Adipocyte (in vitro differentiated cells): ENCODE measurements around the gene PRDM16.
A peak's percentile ranks its signal among the peaks of the same experiment; 100 is the strongest.

Experiments
- DNase-seq: peaks from one replicate; pipeline ENCODE4 v3.0.0-alpha.2; 2015; ENCODE audit warnings: low read depth
- H3K27me3 ChIP-seq: replicated peaks from 2 replicates; pipeline ENCODE4 v1.7.0; 2013; ENCODE audit warnings: mild to moderate bottlenecking, low read length, moderate library complexity; ENCODE audit not compliant: control insufficient read depth, insufficient read depth
- H3K36me3 ChIP-seq: 2 replicates; pipeline ENCODE4 v1.7.0; 2013; ENCODE audit warnings: low read length, mild to moderate bottlenecking, moderate library complexity; ENCODE audit not compliant: control insufficient read depth, insufficient read depth, severe bottlenecking
- H3K4me1 ChIP-seq: 2 replicates; pipeline ENCODE4 v1.7.0; 2013; ENCODE audit warnings: mild to moderate bottlenecking, low read length, moderate library complexity; ENCODE audit not compliant: control insufficient read depth, insufficient read depth
- H3K4me3 ChIP-seq: 2 replicates; pipeline ENCODE4 v1.7.0; 2013; ENCODE audit warnings: mild to moderate bottlenecking, low read length, moderate library complexity
- H3K9ac ChIP-seq: 2 replicates; pipeline ENCODE4 v1.7.0; 2013; ENCODE audit warnings: mild to moderate bottlenecking, low read length, moderate library complexity
- H3K9me3 ChIP-seq: 2 replicates; pipeline ENCODE4 v1.7.0; 2013; ENCODE audit warnings: mild to moderate bottlenecking, low read length, moderate library complexity; ENCODE audit not compliant: control insufficient read depth

Gene PRDM16

DNA sequence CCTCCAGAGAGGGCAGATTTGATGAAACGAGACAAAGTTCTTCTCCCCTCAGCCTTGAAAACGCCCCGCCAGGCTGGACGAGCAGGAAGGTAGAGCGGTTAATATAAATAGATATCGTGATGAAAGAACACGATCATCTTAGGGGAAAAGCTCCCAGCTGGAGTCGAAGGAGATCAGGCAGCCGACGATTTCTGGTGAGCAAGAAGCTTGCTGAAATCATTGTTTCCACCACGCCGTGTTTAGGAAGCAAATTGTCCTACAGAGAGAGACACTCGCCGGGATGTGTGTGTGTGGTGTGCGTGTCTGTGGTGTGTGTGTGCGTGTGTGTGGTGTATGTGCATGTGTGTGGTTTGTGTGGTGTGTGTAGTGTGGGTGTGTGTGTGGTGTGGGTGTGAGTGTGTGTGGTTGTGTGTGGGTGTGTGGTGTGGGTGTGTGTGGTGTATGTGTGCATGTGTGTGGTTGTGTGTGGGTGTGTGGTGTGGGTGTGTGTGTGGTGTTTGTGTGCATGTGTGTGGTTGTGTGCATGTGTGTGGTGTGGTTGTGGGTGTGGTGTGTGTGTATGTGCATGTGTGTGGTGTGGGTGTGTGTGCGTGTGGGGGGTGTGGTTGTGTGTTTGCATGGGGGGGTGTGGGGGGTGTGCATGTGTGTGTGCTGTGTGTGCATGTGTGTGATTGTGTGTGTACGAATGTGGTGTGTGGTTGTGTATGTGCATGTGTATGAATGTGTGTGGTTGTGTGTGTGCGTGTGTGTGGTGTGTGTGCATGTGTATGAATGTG lies 340.6 kb downstream of the PRDM16 start:
- H3K27me3 ChIP-seq = peaks cover 3% of the 10 kb centered on the region
- H3K9ac ChIP-seq = peak overlapping the region; percentile 37
- H3K4me3 ChIP-seq = no peak overlapping the region
- H3K9me3 ChIP-seq = no peaks in the 10 kb centered on the region
- H3K4me1 ChIP-seq = peaks cover 4% of the 10 kb centered on the region
- no peak for DNase-seq
- no peaks in the 10 kb centered on the region for H3K36me3 ChIP-seq

DNA sequence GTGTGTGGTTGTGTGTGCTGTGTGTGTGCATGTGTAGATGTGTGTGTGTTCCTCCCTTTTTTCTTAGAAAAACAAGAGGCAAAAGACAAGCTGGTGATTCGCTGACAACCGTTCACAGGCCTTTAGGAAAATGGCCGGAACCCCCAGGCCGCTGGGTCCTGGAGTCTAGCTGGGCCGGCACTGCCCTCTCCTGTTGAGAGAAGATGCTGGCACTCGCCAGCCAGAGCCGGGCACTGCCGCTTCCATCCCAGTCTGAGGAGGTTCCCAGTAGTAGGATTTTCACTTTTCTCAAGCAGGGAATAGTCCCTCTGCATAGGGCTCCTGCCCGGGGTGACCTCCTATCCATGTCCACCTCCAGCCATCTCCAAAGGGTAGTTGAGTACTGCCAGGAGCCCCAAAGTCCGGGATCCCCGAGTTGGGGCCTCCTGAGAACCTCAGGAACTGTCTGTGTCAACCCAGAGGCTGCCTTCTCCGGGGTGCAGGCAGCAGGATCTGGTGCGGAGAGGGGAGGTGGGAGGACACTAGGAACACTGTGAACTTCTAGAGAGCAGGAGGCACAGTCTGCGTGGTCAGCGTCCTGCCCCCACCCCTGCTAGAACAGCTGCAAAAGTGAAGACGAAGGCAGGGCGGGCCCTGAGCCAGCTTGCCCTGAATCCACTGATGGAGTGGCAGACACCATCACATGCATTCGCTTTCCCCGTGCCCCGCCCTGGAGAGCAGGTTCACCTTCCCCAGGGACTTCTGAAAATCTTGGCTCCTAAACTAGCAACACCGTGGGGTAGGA lies 341.3 kb downstream of the PRDM16 start:
- Histone ChIP-seq H3K36me3 (no peaks in the 10 kb centered on the region), H3K27me3 (peaks cover 3% of the 10 kb centered on the region), H3K4me1 (peaks cover 4% of the 10 kb centered on the region), H3K4me3 (no peak overlapping the region), H3K9ac (peak overlapping the region; percentile 37), H3K9me3 (no peaks in the 10 kb centered on the region)
- peak; percentile 84 for DNase-seq

DNA sequence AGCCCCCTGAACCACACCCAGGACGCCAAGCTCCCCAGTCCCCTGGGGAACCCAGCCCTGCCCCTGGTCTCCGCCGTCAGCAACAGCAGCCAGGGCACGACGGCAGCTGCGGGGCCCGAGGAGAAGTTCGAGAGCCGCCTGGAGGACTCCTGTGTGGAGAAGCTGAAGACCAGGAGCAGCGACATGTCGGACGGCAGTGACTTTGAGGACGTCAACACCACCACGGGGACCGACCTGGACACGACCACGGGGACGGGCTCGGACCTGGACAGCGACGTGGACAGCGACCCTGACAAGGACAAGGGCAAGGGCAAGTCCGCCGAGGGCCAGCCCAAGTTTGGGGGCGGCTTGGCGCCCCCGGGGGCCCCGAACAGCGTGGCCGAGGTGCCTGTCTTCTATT lies 342.8 kb downstream of the PRDM16 start:
- Histone ChIP-seq H3K36me3 (no peaks in the 10 kb centered on the region), H3K27me3 (peaks cover 3% of the 10 kb centered on the region), H3K4me3 (no peak overlapping the region), H3K4me1 (peaks cover under 1% of the 10 kb centered on the region), H3K9ac (no peak overlapping the region), H3K9me3 (peaks cover 4% of the 10 kb centered on the region)
- DNase-seq = no peak

GRCh38 chr1:3412376-3412775 lies 343.4 kb downstream of the PRDM16 start:
- no peaks in the 10 kb centered on the region for H3K36me3 ChIP-seq
- H3K4me1 ChIP-seq = no peaks in the 10 kb centered on the region
- peaks cover 10% of the 10 kb centered on the region for H3K9me3 ChIP-seq
- H3K27me3 ChIP-seq = peaks cover 3% of the 10 kb centered on the region
- no peak overlapping the region for H3K9ac ChIP-seq
- no peak overlapping the region for H3K4me3 ChIP-seq
- no peak for DNase-seq

DNA sequence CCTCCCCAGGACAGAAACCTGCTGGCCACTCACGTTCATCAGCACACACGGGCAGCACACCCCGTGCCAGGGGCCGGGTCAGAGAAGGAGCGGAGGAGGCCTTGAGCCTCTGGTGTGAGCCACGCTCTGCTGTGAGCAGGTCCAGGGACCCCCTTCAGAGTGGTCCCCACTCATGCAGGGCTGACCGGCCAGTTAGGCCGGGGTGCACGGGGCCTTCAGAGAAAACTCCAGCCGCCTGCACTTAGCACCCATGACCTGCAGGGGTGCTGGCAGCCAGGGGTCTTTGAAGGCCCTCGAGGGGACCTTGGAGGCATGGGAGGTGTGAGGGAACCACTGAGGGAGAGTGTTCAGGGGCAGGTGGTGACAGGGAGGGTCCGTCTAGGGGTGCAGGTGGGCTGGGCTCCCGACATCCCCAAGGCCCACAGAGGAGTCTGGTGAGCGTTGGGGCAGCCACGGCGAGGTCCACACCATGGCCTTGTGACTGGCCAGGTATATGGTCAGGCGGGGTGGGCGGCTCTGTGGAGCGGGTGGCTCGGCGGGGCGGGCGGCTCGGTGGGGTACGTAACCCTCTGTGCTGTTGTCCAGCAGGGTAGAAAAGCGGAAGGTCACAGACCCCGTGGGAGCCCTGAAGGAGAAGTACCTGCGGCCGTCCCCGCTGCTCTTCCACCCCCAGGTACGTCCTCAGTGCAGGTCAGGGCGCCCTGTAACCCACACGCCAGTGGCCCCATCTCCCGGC lies 345.1 kb downstream of the PRDM16 start:
- no peaks in the 10 kb centered on the region for H3K36me3 ChIP-seq
- H3K9ac ChIP-seq = no peak overlapping the region
- H3K4me1 ChIP-seq = peaks cover 2% of the 10 kb centered on the region
- no peak for DNase-seq
- no peak overlapping the region for H3K4me3 ChIP-seq
- H3K9me3 ChIP-seq = peaks cover 13% of the 10 kb centered on the region
- peaks cover 3% of the 10 kb centered on the region for H3K27me3 ChIP-seq

DNA sequence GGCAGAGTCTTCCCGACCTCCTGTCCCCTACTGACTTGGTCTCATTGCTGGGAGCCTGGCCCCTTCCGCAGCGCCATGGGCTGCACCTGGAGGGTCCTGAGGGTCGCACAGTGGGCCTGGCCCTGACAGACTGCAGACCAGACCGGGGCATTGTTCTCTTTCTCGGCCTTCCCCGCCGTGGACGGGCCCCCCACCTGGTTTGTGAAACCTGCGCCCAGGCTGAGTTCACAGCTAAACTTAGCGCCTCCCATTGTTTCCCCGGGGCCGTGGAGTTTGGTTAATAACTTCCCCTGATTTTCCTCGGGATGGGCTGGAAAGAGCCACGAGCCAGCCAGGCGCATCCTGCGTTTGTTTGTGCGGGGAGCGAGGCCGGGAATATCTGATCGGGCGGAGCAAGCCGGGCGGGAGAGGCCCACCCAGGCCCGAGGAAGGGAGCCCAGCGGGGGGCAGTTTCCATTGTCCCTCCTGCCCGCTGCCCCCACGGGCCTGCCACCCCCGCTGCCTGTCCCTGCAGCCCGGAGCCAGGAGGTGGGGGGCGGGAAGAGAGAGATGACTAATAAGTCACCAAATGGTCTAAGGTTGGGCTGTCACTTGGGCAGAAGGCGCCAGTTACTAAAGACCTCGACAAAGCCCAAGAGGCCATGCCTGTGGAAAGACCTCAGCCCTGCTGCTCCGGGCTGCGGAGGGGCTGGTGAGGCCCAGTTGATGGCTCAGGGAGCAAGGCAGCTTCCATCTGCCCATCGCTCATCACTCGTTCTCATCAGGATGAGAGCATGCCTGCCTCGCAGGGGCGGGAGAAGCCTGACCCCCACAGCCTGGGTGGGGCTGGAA lies 346.5 kb downstream of the PRDM16 start:
- peaks cover 13% of the 10 kb centered on the region for H3K9me3 ChIP-seq
- no peak overlapping the region for H3K9ac ChIP-seq
- peaks cover 6% of the 10 kb centered on the region for H3K27me3 ChIP-seq
- DNase-seq = no peak
- no peak overlapping the region for H3K4me3 ChIP-seq
- peaks cover 11% of the 10 kb centered on the region for H3K4me1 ChIP-seq
- H3K36me3 ChIP-seq = no peaks in the 10 kb centered on the region

DNA sequence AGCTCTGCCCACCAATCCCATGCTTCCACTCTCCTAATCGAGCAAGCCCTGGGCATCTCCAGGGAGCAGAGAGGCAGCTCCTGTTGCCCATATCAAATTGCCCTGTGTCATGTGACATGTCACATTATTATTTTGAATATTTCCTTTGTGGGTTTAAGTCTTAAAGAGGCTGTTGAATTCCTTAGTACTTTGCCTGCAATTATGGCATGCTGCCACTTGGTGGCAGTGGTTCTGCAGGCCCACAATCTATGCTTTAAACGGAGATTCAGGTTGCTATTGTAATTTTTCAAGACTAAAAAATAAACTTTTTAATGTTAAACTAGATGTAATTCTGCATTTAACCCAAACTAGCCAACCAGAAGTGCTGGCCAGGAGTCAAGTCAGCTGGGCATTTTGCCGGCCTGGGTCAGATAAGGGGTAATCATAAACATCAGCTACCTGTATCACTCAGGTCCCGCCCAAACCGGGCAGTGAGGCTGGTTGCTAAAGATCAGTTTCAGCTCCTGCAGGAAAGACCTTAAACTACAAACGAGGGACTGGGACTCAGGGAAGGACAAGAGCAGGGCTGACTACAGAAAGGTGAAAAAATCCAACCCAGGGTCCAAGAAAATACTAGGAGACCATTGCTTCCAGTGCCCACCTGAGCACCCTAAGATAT lies 348.2 kb downstream of the PRDM16 start:
- peaks cover 13% of the 10 kb centered on the region for H3K9me3 ChIP-seq
- no peak overlapping the region for H3K4me3 ChIP-seq
- H3K4me1 ChIP-seq = peaks cover 11% of the 10 kb centered on the region
- no peaks in the 10 kb centered on the region for H3K36me3 ChIP-seq
- DNase-seq = no peak
- no peak overlapping the region for H3K9ac ChIP-seq
- H3K27me3 ChIP-seq = peaks cover 14% of the 10 kb centered on the region

DNA sequence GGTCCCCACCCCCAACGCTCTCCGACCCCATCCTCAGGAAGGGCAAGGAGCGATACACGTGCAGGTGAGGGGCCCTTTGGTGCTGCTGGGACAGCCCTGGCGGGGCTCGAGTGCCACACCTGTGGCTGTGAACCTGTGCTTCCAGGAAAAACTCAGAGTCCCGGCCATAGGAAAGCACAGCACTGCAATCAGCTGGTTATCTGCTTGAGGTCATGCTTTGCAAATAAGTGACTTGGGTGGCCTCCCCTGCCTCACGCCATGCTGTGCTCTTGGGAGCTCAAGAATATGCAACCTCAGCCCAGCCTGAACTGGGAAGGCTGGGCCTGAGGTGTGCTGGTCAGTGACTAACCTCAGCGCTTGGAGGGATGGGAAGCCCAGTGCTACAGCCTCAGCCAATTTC lies 348.9 kb downstream of the PRDM16 start:
- Histone ChIP-seq H3K4me3 (no peak overlapping the region), H3K9ac (no peak overlapping the region), H3K9me3 (peaks cover 13% of the 10 kb centered on the region), H3K36me3 (no peaks in the 10 kb centered on the region), H3K27me3 (peaks cover 14% of the 10 kb centered on the region), H3K4me1 (peaks cover 11% of the 10 kb centered on the region)
- DNase-seq = no peak

DNA sequence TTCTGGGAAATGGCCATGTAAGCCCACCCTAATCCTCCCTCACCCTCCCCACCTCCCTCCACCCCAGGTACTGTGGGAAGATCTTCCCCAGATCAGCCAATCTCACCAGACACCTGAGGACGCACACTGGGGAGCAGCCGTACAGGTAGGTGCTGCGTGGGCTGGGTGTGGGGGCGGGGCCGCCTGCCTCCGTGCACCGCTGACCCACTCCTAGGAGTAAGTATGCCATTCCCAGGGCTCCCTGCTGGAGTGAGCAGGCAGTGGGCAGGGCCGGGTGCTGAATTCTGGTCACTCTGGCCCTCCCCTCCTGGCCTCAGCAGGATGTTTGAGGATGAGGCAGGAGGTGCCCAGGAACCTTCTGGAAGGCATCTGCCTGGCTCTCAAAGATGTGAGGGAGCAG lies 349.6 kb downstream of the PRDM16 start:
- peaks cover 14% of the 10 kb centered on the region for H3K27me3 ChIP-seq
- H3K9me3 ChIP-seq = peaks cover 13% of the 10 kb centered on the region
- H3K36me3 ChIP-seq = no peaks in the 10 kb centered on the region
- H3K4me3 ChIP-seq = no peak overlapping the region
- H3K9ac ChIP-seq = no peak overlapping the region
- peaks cover 11% of the 10 kb centered on the region for H3K4me1 ChIP-seq
- DNase-seq = no peak

DNA sequence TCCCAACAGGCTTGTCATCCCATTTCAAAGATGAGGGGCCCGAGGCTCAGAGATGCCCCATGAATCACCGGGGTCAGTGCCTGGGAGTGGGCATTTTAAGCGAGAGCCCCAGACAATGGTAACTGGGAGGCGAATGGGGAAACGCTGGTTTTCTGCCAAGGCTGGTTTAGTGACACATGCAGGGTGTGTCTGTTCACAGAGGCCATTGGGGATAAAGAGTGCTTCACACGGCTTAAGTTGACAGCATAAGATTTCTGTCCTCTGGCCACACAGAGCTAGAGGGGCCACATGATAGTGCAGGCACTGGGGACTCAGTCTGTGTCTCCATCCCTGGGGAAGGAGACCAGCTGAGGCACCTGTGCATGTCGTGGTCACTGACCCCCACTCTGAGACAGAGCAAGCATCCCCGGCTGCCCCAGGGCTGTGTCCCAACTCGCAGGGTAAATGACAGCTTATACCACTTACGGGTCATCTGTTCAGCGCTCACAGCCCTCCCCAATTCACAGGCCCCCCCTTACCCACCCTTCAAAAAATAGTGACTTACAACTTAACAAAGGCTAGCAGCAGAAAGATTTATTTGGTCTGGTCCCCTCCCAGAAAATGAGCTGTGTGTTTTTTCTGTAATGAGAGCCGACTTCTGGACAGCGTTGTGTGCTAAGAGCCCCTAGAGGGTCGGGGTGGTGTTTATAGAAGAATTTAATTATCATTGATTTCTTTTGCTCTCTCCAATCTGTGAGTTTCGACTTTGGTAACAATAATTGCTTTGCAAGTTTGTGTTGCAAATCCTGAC lies 350.6 kb downstream of the PRDM16 start:
- Histone ChIP-seq H3K9me3 (peaks cover 13% of the 10 kb centered on the region), H3K36me3 (no peaks in the 10 kb centered on the region), H3K4me3 (no peak overlapping the region), H3K9ac (no peak overlapping the region), H3K4me1 (peaks cover 11% of the 10 kb centered on the region), H3K27me3 (peaks cover 16% of the 10 kb centered on the region)
- no peak for DNase-seq
